Mucosa of stomach (tissue), 1 donor: ENCODE data around the gene RHBDF2.

ENCODE experiments used
- H3K27me3 ChIP-seq: one replicate; pipeline ENCODE4 v1.7.0; 2013; ENCODE audit warnings: mild to moderate bottlenecking, low read length; ENCODE audit not compliant: control insufficient read depth, insufficient read depth
- H3K36me3 ChIP-seq: one replicate; pipeline ENCODE4 v1.7.0; 2013; ENCODE audit warnings: low read length; ENCODE audit not compliant: control insufficient read depth, insufficient read depth
- H3K4me1 ChIP-seq: one replicate; pipeline ENCODE4 v1.7.0; 2013; ENCODE audit warnings: mild to moderate bottlenecking, low read length; ENCODE audit not compliant: control insufficient read depth, insufficient read depth
- H3K4me3 ChIP-seq: one replicate; pipeline ENCODE4 v1.7.0; 2013; ENCODE audit warnings: low read length
- H3K9ac ChIP-seq: one replicate; pipeline ENCODE4 v1.7.0; 2013; ENCODE audit warnings: mild to moderate bottlenecking, low read length, moderate library complexity
- H3K9me3 ChIP-seq: one replicate; pipeline ENCODE4 v1.7.0; 2013; ENCODE audit warnings: mild to moderate bottlenecking, low read length, moderate library complexity; ENCODE audit not compliant: control insufficient read depth
- donor health status: Pancreatic carcinoma.

RHBDF2 gene

DNA sequence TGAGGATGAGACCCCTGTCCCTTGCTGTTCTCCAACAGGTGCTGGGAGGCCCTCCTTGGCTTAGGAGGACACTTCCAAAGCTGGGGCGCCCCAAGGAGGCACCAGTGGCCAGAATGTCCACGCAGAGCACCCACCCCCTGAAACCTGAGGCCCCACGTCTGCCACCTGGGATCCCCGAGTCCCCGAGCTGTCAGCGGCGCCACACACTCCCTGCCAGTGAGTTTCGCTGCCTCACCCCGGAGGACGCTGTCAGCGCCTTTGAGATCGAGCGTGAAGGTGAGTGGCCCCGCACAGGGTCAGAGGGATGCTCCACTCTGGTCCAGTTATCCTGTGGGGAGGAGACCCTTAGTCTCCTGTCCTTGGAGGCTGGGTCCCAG is 32.6 kb downstream of the RHBDF2 start:
- no peaks in the 10 kb centered on the region for H3K27me3 ChIP-seq
- no peak overlapping the region for H3K4me3 ChIP-seq
- H3K4me1 ChIP-seq: no peaks in the 10 kb centered on the region
- H3K9me3 ChIP-seq: no peaks in the 10 kb centered on the region
- no peak overlapping the region for H3K9ac ChIP-seq
- no peaks in the 10 kb centered on the region for H3K36me3 ChIP-seq

DNA sequence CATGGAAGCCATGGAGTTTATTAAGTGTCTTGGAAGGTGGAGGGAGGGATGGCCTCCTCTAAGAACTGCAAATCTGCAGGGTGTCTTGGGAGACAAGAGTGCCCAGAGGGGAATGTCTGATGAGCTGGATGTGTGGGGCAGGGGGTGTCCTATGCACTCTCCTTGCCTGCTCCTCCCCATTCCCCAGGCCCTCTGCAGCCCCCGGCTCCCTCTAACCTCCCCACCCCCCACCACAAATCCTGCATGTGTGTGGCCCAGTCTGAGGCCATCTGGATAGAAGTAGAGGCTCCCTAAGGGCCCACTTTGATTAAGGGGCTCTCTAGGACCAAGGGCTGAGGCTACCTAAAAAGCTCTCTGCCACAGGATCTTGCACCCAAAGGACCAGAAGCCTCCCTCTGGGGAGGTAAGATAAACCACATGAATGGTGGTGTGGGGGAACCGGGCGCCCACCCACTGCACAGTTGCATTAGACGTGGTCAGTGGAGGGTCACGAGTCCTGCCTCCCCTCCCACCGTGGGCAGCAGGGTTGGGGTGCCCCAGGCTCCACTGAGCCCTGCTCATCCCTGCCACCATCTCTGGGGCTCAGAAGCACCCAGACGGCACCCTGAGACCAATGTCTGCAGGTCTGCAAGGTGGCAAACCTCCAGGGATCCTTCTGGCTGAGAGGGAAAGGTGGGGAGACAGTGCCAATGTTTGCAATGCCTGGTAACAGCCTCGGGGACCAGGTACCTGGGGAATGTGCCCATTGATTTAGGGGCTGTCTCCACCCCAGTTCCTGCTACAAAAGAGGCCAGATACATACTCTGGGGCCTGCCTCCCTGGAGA is 33.2 kb downstream of the RHBDF2 start:
- H3K9me3 ChIP-seq: no peaks in the 10 kb centered on the region
- H3K4me1 ChIP-seq: no peaks in the 10 kb centered on the region
- no peak overlapping the region for H3K9ac ChIP-seq
- no peaks in the 10 kb centered on the region for H3K27me3 ChIP-seq
- no peak overlapping the region for H3K4me3 ChIP-seq
- H3K36me3 ChIP-seq: no peaks in the 10 kb centered on the region

DNA sequence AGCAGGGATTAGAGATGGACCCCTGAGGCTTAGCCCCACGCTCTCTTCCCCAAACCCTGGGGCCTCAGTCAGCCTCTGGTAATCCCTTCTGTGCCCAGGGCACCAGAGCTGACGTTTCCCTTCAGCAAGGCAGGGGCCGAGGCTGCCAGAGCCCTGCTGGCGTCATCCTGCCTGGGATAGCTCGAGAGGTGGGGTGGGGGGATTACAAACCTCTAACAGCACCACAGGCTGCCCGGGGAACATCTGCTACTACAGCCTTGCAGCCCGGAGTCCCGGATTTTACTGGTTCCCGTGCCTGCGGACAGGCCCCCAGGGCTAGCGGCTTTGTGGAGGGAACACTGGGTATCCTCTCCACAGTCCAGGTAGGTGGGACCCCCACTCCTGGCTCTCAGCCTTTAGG is 33.9 kb downstream of the RHBDF2 start, which contains the start of gene AANAT:
Gene AANAT (plus strand): TSS at position 238 of the 400 bp plus-strand sequence. CDS start 1,144 bp downstream, outside the sequence.
- Histone ChIP-seq H3K9me3 (no peaks in the 10 kb centered on the region), H3K36me3 (no peaks in the 10 kb centered on the region), H3K4me3 (no peak within 1 kb of the TSS), H3K27me3 (no peaks in the 10 kb centered on the region), H3K4me1 (no peaks in the 10 kb centered on the region), H3K9ac (no peak within 1 kb of the TSS)

DNA sequence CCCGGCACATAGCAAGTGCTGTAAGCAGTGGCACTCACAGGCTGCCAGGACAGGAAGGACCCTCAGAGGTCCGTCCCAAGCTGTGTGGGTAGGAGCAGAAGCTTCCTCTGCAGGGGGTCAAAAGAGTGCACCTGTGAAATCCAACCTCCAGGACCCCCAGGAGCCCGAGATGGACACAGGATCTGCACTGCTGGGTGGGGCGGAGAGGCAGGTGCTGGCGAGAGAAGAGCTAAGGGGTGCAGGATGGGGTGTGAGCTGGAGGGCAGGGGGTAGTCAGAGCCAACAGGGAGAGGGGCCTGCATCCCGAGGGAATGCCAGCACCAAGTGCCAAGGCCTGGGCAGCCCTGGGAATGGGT is 34.5 kb downstream of the RHBDF2 start:
- Histone ChIP-seq H3K36me3 (no peaks in the 10 kb centered on the region), H3K4me3 (no peak overlapping the region), H3K9me3 (no peaks in the 10 kb centered on the region), H3K4me1 (no peaks in the 10 kb centered on the region), H3K27me3 (no peaks in the 10 kb centered on the region), H3K9ac (no peak overlapping the region)

DNA sequence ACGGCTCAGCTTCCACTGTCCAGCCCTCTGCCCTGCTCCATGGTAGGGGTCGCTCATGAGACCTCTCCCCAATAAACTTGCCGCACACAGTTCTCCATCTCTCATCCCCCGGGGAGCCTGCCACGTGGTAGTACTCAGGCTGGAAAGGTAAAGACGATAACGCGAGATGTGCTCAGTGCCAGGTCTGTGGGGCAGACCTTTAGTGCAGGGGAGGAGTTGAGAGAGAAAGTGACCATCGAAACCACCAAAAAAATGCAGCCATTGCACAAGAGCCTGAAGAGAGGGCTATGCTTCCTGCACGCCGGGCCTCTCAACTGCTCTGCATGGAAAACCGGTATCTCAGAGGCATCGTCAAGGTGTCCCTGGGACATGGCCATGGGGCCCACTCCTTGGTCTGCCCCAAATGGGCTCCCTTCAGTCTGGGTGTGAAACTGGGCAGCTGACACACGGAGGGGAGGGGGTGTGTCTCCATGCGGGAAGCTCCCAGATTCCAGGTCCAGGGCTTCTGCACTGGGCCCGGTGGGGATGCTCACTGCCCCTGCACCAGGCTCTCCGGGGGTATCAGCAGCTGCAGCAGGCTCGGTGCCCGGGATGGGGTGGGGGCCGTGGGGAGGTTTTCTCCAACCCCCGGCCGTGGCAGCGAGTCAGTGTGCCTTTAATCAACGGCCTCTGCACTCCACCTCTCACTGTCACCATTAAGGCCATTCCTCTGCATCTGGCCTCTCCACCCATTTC is 38.5 kb downstream of the RHBDF2 start:
- no peaks in the 10 kb centered on the region for H3K9me3 ChIP-seq
- H3K9ac ChIP-seq: no peak overlapping the region
- no peaks in the 10 kb centered on the region for H3K4me1 ChIP-seq
- no peaks in the 10 kb centered on the region for H3K36me3 ChIP-seq
- no peaks in the 10 kb centered on the region for H3K27me3 ChIP-seq
- no peak overlapping the region for H3K4me3 ChIP-seq

DNA sequence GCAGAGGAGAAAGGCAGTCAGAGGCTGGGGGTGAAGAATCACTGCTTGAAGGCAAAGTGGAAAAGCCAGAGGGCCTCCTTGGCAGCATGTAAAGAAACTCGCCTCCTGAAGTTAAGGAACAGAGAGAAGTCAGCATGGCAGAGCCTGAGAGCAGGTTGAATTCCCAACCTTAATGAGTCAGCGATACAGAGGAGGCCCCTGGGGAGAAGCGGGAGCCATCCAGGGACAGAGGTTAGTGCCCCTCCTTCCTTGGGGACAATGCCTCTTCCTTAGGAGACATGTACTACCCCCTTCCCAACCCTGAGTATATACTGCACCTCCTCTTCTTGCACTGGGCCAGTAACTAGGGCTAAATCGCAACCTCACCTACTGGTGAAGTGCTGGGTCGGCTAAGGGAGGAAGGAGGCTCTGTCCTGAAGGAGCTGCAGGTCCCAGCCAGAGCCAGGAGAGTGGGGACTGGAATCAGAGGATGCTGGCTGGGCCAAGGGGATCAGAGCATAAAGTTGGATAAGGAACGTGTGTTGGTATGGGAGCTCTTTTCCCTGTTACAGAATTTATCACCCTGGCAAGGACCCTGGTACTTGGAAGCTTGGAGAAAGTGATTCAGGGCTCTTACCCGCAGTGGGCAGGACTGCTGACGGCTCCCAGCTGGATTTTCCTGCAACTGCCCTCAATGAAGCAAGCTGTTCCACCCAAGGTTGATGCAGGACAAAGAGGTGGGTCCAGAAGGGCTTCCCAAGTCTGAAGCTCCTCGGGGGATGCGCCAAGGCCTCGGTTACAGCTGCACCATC is 39.3 kb downstream of the RHBDF2 start:
- Histone ChIP-seq H3K4me1 (no peaks in the 10 kb centered on the region), H3K9ac (no peak overlapping the region), H3K27me3 (no peaks in the 10 kb centered on the region), H3K4me3 (no peak overlapping the region), H3K36me3 (no peaks in the 10 kb centered on the region), H3K9me3 (no peaks in the 10 kb centered on the region)

DNA sequence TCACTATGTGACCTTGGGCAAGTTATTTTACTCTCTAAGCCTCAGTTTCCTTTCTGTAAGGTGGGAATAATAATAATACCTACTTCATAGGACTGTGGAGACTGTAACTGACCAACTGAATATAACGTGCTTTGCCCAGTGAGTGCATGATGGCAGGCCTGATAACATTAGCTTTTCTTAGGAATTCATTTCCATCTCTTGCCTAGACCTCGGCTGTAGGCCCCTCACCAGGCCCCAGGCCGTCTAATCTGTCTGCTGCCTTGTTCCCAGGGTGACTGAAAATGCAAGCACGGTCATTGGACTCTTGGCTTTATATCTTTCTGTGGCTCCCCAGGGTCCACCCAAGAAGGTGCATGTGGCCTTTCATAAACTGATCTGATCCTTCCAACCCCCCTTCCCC is 41.5 kb downstream of the RHBDF2 start:
- H3K9ac ChIP-seq: no peak overlapping the region
- no peaks in the 10 kb centered on the region for H3K9me3 ChIP-seq
- no peaks in the 10 kb centered on the region for H3K27me3 ChIP-seq
- H3K36me3 ChIP-seq: no peaks in the 10 kb centered on the region
- no peaks in the 10 kb centered on the region for H3K4me1 ChIP-seq
- no peak overlapping the region for H3K4me3 ChIP-seq

DNA sequence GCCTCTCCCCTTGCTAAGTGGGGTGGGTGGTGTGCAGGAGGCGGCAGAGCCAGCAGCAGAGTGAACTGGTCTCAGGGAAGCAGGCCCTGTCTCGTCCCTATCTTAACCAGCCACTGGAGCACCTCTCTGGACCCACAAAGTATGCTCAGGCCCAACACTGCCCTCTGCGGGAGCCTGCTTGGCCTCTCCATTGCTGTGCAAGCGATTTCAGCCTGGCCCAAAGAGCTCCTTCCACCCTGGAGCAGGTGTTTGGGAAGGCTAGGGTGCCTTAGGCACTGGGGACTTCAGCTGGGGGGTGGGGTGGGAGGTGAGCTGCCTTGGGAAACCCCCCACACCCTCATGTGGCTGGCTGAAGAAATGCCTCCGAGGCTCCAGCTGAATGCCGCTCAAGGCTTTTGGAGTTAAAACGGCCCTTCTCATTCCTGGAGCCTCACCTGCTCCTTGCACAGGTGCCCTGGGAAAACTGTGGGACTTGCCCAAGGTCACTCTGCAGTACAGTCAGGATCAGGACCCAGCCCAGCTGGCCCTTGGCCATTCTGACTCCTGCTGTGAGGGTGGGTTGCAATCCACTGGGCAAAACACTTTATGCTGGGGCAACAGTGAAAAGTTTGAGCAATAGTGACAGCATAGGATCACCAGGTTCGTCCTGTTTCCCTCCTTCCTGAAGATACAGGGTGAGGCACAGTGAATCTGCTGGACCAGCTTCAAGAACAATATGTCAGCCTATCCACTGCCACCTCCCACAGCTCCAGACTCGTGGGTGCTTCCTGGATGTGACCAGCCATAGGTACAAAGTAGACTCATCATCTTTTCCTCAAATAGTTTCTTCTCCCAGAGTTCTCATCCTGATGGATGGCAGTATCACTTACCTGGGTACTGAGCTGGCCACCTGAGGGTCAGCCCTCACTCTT is 42.4 kb downstream of the RHBDF2 start:
- Histone ChIP-seq H3K9ac (no peak overlapping the region), H3K4me3 (no peak overlapping the region), H3K9me3 (no peaks in the 10 kb centered on the region), H3K36me3 (no peaks in the 10 kb centered on the region), H3K4me1 (no peaks in the 10 kb centered on the region), H3K27me3 (no peaks in the 10 kb centered on the region)

DNA sequence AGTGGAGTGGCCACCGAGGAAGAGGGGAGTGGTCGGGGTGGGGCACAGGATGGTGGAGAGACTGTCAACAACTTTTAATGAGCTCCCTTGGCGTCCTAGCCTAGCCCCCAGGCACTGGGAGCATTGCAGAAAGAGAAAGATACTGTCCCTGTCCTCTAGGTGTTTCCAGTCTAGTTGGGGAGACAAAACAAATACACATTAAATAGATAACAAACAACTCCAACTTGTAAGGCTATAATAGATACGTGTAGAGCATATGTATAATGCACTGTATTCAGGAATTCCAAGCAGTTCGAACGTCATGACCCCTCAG is 47.8 kb downstream of the RHBDF2 start:
- H3K9me3 ChIP-seq: no peaks in the 10 kb centered on the region
- no peaks in the 10 kb centered on the region for H3K36me3 ChIP-seq
- no peaks in the 10 kb centered on the region for H3K27me3 ChIP-seq
- peaks cover 6% of the 10 kb centered on the region for H3K4me1 ChIP-seq
- H3K9ac ChIP-seq: no peak overlapping the region
- no peak overlapping the region for H3K4me3 ChIP-seq

DNA sequence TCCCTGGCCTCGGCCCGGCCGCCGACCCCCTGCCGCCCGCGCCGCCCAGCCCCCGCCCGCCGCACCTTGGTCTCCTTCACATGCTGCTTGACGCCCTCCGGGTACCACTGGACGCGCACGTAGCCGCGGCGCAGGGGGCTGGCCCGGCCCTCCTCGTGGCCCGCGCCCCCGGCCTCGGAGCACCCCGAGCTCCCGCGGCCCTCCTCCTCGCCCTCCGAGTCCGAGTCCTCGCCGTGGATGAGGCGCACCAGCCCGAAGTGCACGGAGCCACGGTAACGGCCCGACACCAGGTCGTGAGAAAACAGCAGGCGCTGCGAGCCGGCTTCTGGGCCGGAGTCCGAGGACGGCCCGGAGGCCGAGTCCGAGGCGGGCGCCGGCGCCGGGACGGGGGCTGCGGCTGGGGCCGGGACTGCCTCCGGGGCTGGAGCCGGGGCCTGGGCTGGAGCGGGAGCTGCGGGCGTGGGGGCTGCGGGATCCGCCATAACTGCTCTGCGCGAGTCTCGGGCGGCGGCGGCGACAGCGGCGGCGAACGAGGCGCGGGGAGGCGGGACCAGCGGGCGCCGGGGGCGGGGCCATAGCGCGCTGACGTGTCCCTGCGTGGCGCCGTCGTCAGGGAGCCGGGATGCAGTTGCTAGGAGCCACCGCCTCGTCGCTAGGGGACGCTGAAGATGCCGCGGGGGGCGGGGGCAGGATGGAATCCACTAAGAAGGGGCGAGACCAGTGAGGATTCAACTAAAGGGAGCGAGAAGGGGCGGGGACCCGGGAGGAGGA is 48.4 kb downstream of the RHBDF2 start, which contains the start of gene UBE2O:
Gene UBE2O (minus strand): TSS at position 493 of the 771 bp plus-strand sequence. CDS start 11 bp downstream, at position 482.
- no peaks in the 10 kb centered on the region for H3K9me3 ChIP-seq
- peaks cover 6% of the 10 kb centered on the region for H3K4me1 ChIP-seq
- no peaks in the 10 kb centered on the region for H3K36me3 ChIP-seq
- H3K27me3 ChIP-seq: no peaks in the 10 kb centered on the region
- H3K9ac ChIP-seq: peak within 1 kb of the TSS; percentile 68
- peak within 1 kb of the TSS; percentile 67 for H3K4me3 ChIP-seq
